HEK293 (cell line): Measurements from ENCODE around the gene PDCL3.

ENCODE experiments used
- CTCF ChIA-PET: fragments of 350-600 bp; formaldehyde crosslinking; extraction: SDS; loops from one replicate; lab custom pipeline; 2021; ENCODE audit warnings: antibody characterized with exemption; lab: Yijun Ruan, JAX
- POLR2A ChIA-PET: fragments of 300-600 bp; formaldehyde crosslinking; extraction: SDS; loops from one replicate; lab custom pipeline; 2020; ENCODE audit warnings: antibody characterized with exemption, inconsistent platforms; lab: Yijun Ruan, JAX
- H3K27ac ChIP-seq: fragments of 200-500 bp; sonication (Bioruptor generic); 2 replicates; pipeline ENCODE4 v1.5.1; 2014; ENCODE audit warnings: low read depth, low read length, control low read depth, inconsistent platforms; ENCODE audit errors: extremely low read depth
- H3K36me3 ChIP-seq, 2 experiments: fragments of 200-500 bp in 1 of 2; sonication (Bioruptor generic) in 1 of 2; 1 replicate in 1 of 2; 2 replicates in 1 of 2; pipeline ENCODE4 v1.5.1; 2014 to 2017; ENCODE audit warnings: inconsistent platforms in 2 of 2, low read length in 2 of 2; ENCODE audit not compliant: control insufficient read depth in 2 of 2, insufficient read depth in 1 of 2
- H3K4me1 ChIP-seq: fragments of 200-500 bp; sonication (Bioruptor generic); 2 replicates; pipeline ENCODE4 v1.5.1; 2014; ENCODE audit warnings: mild to moderate bottlenecking, low read length, inconsistent platforms; ENCODE audit not compliant: control insufficient read depth, insufficient read depth
- H3K4me3 ChIP-seq: 2 replicates; pipeline ENCODE4 v1.5.1; 2011; ENCODE audit warnings: low read depth, mild to moderate bottlenecking, control low read depth, low read length, moderate library complexity
- H3K9me3 ChIP-seq: fragments of 200-500 bp; sonication (Bioruptor generic); 2 replicates; pipeline ENCODE4 v1.5.1; 2014; ENCODE audit warnings: low read depth, low read length, inconsistent platforms; ENCODE audit not compliant: control insufficient read depth, insufficient read depth
- IKZF3 ChIP-seq: fragments of 450-650 bp; IDR thresholded peaks from 2 replicates; pipeline ENCODE4 v1.5.0; 2018; ENCODE audit warnings: missing biosample characterization, mild to moderate bottlenecking, missing genetic modification characterization, moderate library complexity
- KLF17 ChIP-seq: fragments of 450-650 bp; formaldehyde crosslinking; IDR thresholded peaks from 2 replicates; pipeline ENCODE4 v1.5.1; 2016; ENCODE audit warnings: missing biosample characterization, missing genetic modification characterization
- MEIS1 ChIP-seq: sonication (generic); formaldehyde crosslinking; IDR thresholded peaks from 2 replicates; pipeline ENCODE4 v1.8.1; 2022; ENCODE audit warnings: missing genetic modification reagents, mild to moderate bottlenecking, borderline replicate concordance
- REST ChIP-seq: fragments of 450-650 bp; formaldehyde crosslinking; IDR thresholded peaks from 2 replicates; pipeline ENCODE4 v1.5.1; 2016; ENCODE audit warnings: missing biosample characterization, missing genetic modification characterization
- TSHZ1 ChIP-seq: fragments of 450-650 bp; formaldehyde crosslinking; IDR thresholded peaks from 2 replicates; pipeline ENCODE4 v1.5.1; 2016; ENCODE audit warnings: missing biosample characterization, missing genetic modification characterization, borderline replicate concordance
- ZBTB21 ChIP-seq: fragments of 450-650 bp; formaldehyde crosslinking; IDR thresholded peaks from 2 replicates; pipeline ENCODE4 v1.5.1; 2017; ENCODE audit warnings: missing biosample characterization, missing genetic modification characterization
- ZBTB6 ChIP-seq: fragments of 450-650 bp; formaldehyde crosslinking; IDR thresholded peaks from 2 replicates; pipeline ENCODE4 v1.5.1; 2017; ENCODE audit warnings: missing biosample characterization, missing genetic modification characterization
- ZNF169 ChIP-seq: fragments of 450-650 bp; formaldehyde crosslinking; IDR thresholded peaks from 2 replicates; pipeline ENCODE4 v1.5.1; 2016; ENCODE audit warnings: missing biosample characterization, missing genetic modification characterization
- ZNF211 ChIP-seq: fragments of 450-650 bp; formaldehyde crosslinking; IDR thresholded peaks from 2 replicates; pipeline ENCODE4 v1.5.1; 2016; ENCODE audit warnings: low read depth, missing biosample characterization, missing genetic modification characterization
- ZNF248 ChIP-seq: fragments of 450-650 bp; formaldehyde crosslinking; IDR thresholded peaks from 2 replicates; pipeline ENCODE4 v1.5.1; 2017; ENCODE audit warnings: missing biosample characterization, missing genetic modification characterization
- ZNF404 ChIP-seq: fragments of 450-650 bp; formaldehyde crosslinking; IDR thresholded peaks from 2 replicates; pipeline ENCODE4 v1.5.1; 2017; ENCODE audit warnings: missing biosample characterization, missing genetic modification characterization
- ZNF416 ChIP-seq: fragments of 450-650 bp; formaldehyde crosslinking; IDR thresholded peaks from 2 replicates; pipeline ENCODE4 v1.5.1; 2016; ENCODE audit warnings: missing biosample characterization, missing genetic modification characterization
- ZNF510 ChIP-seq: fragments of 450-650 bp; formaldehyde crosslinking; IDR thresholded peaks from 2 replicates; pipeline ENCODE4 v1.5.1; 2018; ENCODE audit warnings: mild to moderate bottlenecking, missing genetic modification characterization, missing biosample characterization; ENCODE audit not compliant: insufficient replicate concordance
- ZNF549 ChIP-seq: fragments of 450-650 bp; IDR thresholded peaks from 2 replicates; pipeline ENCODE4 v1.5.1; 2018; ENCODE audit warnings: missing biosample characterization, missing genetic modification characterization, mild to moderate bottlenecking, inconsistent platforms, moderate library complexity
- ZNF555 ChIP-seq: fragments of 450-650 bp; formaldehyde crosslinking; conservative IDR thresholded peaks from 2 replicates; pipeline ENCODE4 v1.5.1; 2017; ENCODE audit warnings: missing biosample characterization, mild to moderate bottlenecking, missing genetic modification characterization, inconsistent platforms
- ZNF701 ChIP-seq: fragments of 450-650 bp; formaldehyde crosslinking; IDR thresholded peaks from 2 replicates; pipeline ENCODE4 v1.5.1; 2016; ENCODE audit warnings: missing biosample characterization, missing genetic modification characterization
- ZNF776 ChIP-seq: fragments of 450-650 bp; formaldehyde crosslinking; IDR thresholded peaks from 2 replicates; pipeline ENCODE4 v1.5.0; 2017; ENCODE audit warnings: missing biosample characterization, missing genetic modification characterization, borderline replicate concordance
- ZNF791 ChIP-seq: fragments of 450-650 bp; formaldehyde crosslinking; IDR thresholded peaks from 2 replicates; pipeline ENCODE4 v1.5.1; 2016; ENCODE audit warnings: missing biosample characterization, missing genetic modification characterization

The PDCL3 gene

GRCh38 chr2:100520224-100520623, 42.6 kb upstream of the PDCL3 start (continued):
- TF ChIP-seq TSHZ1 (no peak), ZNF404 (tag by site-specific recombination) (no peak), KLF17 (tag by site-specific recombination) (no peak), ZBTB21 (tag by site-specific recombination) (no peak), ZBTB6 (tag by site-specific recombination) (no peak), ZNF776 (tag by site-specific recombination) (no peak), ZNF211 (tag by site-specific recombination) (no peak), ZNF416 (tag by site-specific recombination) (no peak)
- TF ChIP-seq, all 188 proteins: peak for 0

- POLR2A ChIA-PET, result no interaction called here
Observed at GRCh38 chr2:100522430-100522829, 40.4 kb upstream of the PDCL3 start.

More at GRCh38 chr2:100522430-100522829, 40.4 kb upstream of the PDCL3 start:
- TF ChIP-seq ZNF248, result no peak
- TF ChIP-seq ZNF510, result no peak
- TF ChIP-seq MEIS1 (CRISPR knock-in tag), result no peak
- no peak for TF ChIP-seq KLF17 (tag by site-specific recombination)
- TF ChIP-seq REST, result no peak
- no peak for TF ChIP-seq ZNF791 (tag by site-specific recombination)
- no peak for TF ChIP-seq IKZF3
- no peak for TF ChIP-seq ZNF211 (tag by site-specific recombination)
- no peak for TF ChIP-seq ZNF701 (tag by site-specific recombination)
- TF ChIP-seq ZNF169 (tag by site-specific recombination), result no peak
- TF ChIP-seq TSHZ1, result no peak
- no peak for TF ChIP-seq ZNF549 (tag by site-specific recombination)
- no peak for TF ChIP-seq ZNF555
- TF ChIP-seq ZNF404 (tag by site-specific recombination), result no peak
- H3K36me3 ChIP-seq, result no peaks in the 10 kb centered on the region
- no peaks in the 10 kb centered on the region for H3K9me3 ChIP-seq
- no peaks in the 10 kb centered on the region for H3K4me1 ChIP-seq
- no peak overlapping the region for H3K4me3 ChIP-seq
- CTCF ChIA-PET, result no interaction called here
- H3K27ac ChIP-seq, result no peak overlapping the region
